GM11168 (cell line): ENCODE results near the gene PIP4K2C.
"Not testable (repeated sequence)": the region's sequence is repeated elsewhere in the genome, so short reads cannot be mapped to it uniquely, and the experiment has no call there.

Experiments
- in situ Hi-C: fragments of 300-500 bp; cut with MboI; formaldehyde crosslinking; loops from one replicate; pipeline ENCODE4 v1.12.0; 2022; ENCODE audit warnings: low sequenced_read_pairs; ENCODE audit not compliant: unreplicated experiment

PIP4K2C gene

DNA sequence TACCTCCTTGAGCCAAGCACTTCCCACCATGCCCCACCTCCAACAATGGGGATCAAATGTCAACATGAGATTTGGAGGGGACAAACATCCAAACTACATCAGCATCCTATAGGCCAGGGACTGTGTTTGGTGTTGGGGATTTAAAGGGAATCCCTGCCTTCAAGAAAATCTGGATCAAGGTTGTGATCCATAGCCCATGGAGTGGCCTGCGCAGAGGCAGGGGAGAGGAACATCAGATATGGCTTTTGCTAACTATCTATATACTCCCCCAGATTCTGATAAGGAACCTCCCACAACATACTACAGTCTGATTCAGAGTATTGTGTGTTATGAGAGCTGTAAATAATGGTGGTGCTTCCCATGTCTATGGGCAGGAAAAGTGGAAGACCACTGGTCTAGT is 36.1 kb upstream of the PIP4K2C start:
- in situ Hi-C loops, result no loop called here

DNA sequence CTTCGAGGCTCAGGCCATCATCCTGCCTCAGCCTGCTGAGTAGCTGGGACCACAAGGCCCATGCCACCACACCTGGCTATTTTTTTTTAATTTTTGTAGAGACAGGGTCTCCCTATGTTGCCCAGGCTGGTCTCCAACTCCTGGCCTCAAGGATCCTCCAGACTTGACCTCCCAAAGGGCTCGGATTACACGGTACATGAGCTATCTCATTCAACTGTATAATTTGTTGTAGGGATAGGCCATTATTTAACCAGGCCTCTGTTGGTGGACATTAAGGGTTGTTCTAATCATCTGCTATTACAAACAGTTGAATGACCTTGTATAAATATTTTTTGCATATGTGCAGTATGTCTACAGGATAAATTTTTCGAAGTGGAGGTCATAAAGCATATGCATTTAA is 32.1 kb upstream of the PIP4K2C start:
- in situ Hi-C loops, result no loop called here

DNA sequence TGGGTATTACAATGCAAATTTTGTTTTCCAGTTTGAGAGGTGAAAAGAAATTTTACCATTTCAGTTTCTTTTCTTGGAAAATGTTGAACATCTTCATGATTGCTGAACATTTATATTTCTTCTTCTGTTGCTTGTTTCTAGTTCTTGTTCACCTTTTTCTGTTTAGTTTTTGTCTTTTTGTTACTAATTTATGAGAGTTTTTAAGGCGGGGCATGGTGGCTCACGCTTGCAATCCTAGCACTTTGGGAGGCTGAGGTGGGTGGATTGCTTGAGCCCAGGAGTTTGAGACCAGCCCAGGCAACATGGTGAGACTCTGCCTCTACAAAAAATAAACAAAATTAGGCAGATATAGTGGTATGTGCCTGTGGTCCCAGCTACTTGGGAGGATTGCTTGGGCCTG is 30.5 kb upstream of the PIP4K2C start:
- in situ Hi-C loops, result no loop called here

DNA sequence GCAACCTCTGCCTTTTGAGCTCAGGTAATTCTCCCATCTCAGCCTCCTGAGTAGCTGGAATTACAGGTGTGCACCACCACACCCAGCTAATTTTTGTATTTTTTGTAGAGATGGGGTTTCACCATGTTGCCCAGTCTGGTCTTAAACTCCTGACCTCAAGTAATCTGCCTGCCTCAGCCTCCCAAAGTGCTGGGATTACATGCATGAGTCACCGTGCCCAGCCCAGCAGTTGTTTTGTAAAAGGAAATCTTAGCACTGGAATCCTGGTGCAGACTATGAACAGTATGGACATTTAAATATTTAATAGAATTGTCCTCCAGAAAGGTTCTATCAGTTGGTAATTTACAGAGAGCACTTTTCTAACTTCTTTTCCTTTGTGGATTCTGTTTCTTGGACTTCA is 29.9 kb upstream of the PIP4K2C start:
- in situ Hi-C loops, result not testable (repeated sequence)

DNA sequence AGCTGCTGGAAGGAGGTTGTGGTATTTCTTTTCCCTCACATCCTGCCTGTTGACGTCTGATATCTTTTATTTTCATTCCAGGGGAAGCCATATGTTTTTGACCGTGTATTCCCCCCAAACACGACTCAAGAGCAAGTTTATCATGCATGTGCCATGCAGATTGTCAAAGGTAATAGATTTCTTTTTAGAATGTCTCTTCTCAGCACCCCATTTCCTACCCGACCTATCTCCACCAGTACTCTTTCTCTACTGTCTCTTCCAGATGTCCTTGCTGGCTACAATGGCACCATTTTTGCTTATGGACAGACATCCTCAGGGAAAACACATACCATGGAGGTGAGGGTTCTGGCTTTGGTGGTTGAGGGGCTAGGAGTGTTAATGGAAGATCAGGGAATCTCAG is 27.6 kb upstream of the PIP4K2C start:
- in situ Hi-C loops, result no loop called here

DNA sequence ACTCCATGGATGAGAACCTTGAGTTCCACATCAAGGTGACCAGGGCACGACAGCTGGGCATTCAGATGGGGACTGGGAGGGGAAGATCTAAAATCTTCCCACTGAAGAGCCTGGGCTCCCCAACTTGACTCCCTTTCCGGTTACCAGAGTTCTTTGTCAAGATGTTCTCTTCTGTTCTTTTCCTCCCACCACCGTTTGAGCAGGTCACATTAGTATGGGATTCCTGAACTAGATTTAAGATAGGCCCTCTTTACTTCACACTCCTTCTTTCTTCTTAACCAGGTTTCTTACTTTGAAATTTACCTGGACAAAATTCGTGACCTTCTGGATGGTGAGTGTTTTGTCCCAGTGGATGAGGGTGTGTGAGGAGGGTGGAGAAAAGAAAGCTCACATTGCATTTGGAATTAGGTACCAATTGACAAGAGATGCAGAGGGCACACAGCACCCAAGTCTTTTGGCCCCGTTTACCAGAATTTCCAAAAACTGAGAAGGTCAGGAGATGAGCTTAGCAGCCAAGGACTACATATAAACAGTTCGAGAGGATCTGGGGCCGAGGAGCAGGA is 26.7 kb upstream of the PIP4K2C start:
- in situ Hi-C loops, result no loop called here

DNA sequence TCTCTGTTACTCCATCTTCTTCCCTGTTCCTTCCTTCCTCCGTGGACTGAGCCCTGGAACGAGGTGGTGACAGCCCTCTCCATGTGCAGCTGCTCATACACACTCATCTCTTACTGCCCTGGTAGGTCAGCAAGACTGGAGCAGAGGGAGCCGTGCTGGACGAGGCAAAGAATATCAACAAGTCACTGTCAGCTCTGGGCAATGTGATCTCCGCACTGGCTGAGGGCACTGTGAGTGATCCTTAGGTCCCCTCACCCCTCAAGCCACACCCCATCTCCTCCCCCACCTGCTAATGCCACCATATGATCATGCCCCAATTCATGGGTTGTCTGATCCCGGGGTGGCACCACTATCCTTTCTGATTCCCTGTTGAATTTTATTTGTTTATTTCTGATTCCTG is 22.2 kb upstream of the PIP4K2C start:
- in situ Hi-C loops, result no loop called here

DNA sequence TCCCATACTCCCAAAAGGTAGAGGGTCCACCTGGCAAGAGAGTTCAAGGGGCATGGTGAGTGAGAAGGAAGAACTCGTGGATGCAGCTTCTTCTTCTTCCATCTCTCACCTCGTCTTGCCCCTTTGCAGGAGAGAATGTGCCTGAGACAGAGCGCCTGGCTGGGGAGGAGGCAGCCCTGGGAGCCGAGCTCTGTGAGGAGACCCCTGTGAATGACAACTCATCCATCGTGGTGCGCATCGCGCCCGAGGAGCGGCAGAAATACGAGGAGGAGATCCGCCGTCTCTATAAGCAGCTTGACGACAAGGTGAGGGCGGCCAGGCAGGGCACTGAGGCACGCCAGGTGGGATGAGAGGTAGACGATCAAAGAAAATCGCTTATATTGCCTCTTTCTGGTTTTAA is 21.1 kb upstream of the PIP4K2C start:
- in situ Hi-C loops, result no loop called here

DNA sequence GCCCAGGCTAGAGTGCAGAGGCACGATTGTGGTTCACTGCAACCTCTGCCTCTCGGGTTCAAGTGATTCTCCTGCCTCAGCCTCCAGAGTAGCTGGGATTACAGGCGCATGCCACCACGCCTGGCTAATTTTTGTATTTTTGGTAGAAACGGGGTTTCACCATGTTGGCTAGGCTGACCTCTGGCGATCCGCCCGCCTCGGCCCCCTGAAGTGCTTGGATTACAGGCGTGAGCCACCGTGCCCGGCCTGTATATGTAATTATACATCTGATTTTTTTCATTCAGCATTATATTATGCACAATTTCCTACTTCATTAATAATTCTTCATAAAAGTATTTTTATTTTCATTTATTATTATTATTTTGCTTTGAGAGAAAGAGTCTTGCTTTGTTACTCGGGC is 20.6 kb upstream of the PIP4K2C start:
- in situ Hi-C loops, result not testable (repeated sequence)

DNA sequence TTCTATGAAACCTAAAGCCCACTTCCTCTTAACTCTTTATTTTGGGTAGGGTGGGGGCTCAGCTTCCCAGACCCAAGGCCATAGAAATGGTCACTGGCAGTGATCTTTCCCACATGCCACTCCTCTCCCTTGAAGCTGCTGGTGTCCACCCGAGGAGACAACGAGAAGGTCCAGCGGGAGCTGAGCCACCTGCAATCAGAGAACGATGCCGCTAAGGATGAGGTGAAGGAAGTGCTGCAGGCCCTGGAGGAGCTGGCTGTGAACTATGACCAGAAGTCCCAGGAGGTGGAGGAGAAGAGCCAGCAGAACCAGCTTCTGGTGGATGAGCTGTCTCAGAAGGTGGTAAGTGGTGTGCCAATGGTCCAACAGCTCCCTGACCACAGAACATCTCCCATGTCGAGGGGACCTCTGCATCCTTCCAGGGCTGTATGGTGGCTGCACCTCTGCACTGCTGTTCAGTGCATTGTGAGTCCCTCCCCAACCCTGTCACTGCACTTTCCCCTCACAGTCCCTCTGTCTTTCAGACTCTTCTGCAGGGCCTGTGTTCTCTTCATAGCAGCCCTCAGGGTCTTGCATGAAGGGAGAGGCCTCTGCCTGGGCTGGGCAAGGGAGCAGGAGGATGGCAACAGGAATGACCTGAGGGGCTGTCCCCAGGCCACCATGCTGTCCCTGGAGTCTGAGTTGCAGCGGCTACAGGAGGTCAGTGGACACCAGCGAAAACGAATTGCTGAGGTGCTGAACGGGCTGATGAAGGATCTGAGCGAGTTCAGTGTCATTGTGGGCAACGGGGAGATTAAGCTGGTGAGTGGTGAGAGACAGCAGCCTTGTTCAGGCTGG is 18.8 kb upstream of the PIP4K2C start:
- in situ Hi-C loops, result no loop called here

DNA sequence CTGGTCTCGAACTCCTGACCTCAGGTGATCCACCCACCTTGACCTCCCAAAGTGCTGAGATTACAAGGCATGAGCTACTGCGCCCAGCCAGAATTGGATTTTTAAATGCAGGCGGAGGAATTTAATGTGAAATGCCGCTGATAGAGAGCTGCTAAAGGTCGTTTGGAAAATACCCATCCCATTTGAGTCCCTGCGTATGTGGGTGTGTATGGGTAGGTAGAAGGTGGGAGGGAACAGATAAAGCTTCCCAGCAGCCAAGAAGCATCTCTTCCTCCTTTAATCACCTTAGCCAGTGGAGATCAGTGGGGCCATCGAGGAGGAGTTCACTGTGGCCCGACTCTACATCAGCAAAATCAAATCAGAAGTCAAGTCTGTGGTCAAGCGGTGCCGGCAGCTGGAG is 16.2 kb upstream of the PIP4K2C start:
- in situ Hi-C loops, result no loop called here

DNA sequence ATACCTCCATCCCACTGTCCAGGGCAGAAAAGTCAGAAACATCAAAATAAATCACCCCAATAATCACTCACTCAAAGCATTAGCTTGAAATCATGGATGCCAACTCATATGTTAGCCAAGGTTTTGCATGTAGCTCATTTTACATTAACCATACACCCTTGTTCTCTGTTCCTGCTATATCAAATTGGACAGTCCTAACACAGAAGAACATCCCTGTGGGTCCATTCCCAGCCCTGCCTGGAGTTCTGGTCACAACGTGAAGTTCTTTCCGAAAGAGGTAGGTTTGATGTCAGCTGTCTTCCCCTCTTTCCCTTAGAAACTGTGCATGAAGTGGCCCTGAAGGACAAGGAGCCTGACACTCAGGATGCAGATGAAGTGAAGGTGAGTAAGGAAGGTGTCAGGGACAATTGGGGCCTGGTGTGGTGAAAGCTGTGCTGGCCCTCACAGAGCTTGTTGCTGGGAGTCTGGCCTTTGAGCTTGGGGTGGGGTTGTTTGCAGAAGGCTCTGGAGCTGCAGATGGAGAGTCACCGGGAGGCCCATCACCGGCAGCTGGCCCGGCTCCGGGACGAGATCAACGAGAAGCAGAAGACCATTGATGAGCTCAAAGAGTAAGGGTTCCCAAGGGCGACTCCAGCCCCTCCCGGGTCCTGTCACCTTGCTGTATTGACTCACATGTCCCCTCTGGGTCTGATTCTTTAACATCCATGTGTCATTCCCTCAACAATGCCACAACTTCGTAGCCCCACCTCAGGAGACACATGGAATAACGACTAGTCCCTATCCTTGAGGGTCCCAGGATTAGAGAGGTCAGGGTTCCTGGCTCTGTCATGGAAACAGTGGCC is 15.0 kb upstream of the PIP4K2C start:
- in situ Hi-C loops, result no loop called here

DNA sequence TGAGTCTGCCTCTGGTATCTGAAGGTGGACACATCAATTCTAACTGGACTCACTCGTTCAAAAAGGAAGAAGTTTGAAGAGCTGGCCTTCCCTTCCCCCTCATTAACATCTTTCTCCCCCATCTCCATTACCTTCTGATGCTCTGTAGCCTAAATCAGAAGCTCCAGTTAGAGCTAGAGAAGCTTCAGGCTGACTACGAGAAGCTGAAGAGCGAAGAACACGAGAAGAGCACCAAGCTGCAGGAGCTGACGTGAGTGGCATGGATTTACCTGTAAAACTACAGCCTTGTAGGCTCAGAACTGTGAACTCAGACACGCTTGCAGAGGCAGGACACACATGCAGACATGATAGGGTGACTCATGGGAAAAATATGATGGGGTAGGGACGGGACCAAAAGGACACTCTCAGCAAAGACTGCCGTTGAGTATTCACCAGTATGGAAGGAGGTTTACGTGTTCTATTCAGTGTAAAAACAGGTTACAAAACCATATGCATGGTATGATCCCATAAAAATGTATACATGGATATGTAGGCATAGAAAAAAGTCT is 14.3 kb upstream of the PIP4K2C start:
- in situ Hi-C loops, result no loop called here

DNA sequence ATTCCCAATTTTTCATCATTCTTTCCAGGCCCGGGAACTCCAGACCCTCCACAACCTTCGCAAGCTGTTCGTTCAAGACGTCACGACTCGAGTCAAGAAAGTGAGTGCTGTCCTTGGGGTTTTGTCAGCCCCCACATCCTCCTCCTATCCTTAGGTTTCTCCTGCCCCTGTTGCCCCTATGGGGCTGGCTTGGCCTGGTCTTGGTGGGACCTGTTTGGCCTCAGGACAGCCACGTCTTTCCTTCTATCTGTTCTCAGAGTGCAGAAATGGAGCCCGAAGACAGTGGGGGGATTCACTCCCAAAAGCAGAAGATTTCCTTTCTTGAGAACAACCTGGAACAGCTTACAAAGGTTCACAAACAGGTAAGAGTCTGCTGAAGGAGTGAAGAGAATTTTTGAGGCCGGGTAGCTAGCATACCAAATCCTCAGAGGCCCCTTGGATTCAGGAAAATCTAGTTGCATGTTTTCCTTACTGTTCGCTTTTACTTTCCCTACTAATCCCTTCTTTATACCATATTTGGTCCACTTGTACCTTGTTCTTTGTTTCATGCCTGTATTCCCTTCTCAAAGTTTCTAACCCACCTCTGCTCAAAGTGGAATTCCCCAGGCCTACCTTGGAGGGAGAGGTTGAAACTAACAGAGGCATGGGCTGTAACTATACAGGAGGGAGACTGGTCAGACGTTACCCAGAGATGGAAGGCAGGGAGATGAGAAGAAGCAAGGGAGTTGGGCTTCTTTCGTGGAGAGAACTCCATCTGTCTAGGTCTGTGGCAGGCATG is 12.8 kb upstream of the PIP4K2C start:
- in situ Hi-C loops, result no loop called here

DNA sequence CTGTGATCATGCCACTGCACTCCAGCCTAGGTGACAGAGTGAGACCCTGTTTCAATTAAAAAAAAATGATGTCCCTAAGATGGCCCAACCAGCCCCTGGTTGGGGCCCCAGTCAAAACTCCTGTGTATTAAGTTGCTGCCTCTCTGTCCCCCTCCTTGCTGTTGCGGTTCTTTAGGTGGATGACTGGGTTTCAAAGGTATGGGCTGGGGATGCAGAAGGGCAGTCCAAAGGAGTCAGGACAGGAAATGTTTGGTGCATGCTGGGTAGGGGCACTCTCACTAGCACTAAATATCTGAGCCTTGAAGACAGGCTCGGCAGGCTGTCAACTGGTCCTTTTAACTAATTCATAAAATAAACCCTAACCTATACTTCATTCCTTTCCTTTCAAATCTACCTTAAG is 12.0 kb upstream of the PIP4K2C start:
- in situ Hi-C loops, result no loop called here

DNA sequence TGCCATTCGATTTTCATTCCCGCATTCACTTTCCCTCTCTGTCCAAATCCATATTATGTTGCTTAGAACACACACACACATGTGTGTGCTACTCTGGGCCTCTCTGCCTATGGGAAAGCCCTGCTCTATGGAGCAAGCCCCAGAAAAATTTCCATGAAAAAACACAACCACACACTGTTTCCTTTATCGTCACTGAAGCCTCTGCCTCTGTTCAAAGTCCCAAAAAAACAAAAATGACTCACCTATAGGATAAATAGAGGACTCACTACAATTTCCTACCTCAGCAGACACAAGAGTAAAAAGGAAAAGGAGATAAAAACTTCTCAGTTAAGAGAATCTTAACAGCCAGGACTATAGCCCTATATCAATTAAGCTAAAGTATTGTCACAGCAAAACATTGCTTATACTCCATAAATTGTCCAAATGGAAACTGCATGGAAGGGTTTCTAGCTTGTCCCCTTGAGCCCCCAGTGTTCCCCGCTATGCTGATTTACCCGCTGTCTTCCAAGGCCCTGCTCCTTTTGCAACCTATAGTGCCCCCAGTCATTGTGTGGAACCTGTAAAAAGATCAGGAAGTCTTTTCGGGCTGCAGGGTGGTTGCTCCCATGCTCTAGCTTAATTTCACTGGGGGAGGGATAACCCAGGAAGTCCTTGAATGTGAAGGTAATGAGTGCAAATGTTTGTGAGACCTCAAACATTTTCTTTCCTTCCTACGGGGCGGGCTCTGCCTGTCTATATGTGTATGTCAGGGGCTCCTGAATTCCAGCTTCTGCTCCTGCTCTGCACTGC is 11.1 kb upstream of the PIP4K2C start:
- in situ Hi-C loops, result no loop called here

DNA sequence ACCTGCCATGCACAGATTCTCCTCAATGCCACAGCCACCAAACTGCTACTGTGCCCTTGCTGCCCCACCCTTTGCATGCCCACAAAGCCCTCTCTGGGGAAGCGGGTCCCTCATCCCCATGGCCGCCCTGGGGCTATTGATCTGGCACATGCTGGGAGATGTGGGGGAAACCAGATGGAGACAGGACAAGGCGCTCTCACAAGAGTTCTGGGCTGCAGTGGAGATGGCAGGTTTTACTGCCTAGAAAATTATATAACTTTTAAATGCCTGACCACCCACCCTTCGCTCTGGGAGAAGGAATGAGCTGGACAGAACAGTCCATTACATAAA is 10.6 kb upstream of the PIP4K2C start:
- in situ Hi-C loops, result no loop called here

DNA sequence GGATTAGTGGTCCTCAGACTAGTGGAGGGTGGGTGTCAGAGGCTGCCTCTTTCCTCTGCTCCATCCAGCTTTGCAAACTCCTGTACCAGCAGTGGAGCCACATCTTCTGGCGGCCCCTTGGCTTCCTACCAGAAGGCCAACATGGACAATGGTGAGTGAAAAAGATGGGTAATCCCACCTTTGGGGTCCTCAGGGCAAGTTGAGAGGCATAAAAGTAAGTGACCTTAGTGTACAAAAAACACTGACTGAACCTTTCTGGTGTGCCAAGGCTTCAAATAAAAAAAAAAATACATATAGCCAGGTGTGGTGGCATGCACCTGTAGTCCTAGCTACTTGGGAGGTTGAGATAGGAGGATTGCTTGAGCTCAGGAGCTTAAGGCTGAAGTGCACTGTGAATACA is 9.2 kb upstream of the PIP4K2C start:
- in situ Hi-C loops, result no loop called here

DNA sequence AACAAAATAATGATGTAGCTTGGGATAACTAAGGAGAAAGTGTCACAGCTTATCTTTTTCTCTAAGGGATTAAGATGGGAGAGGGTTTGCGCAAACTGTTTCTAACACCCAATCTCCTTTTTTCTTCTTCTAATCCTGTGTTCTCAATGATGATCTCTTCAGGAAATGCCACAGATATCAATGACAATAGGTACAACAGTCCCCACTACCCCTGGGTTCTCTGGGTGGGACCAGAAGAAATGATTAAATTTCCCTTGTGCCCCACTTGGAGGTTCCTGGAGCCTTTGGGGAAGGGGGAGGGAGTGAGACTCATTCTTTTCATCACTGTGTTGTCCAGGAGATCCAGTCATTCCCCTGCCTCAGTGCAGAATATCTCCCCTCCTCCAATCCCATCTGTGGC is 8.6 kb upstream of the PIP4K2C start:
- in situ Hi-C loops, result no loop called here
